HepG2 (cell line): ENCODE results near the gene HPCAL1. TPM values are rescaled to one million over a fixed set of nuclear protein-coding genes. Genes with fewer than 3 reads are reported as not detected.

Experiments
- CBFB ChIP-seq: sonication (generic); formaldehyde crosslinking; IDR thresholded peaks from 2 replicates; pipeline ENCODE4 v1.4.0; 2020; ENCODE audit warnings: missing genetic modification reagents
- GMEB1 ChIP-seq: sonication (generic); formaldehyde crosslinking; IDR thresholded peaks from 2 replicates; pipeline ENCODE4 v1.5.1; 2020; ENCODE audit warnings: missing genetic modification reagents, mild to moderate bottlenecking, borderline replicate concordance
- HNF1B ChIP-seq: sonication (generic); formaldehyde crosslinking; IDR thresholded peaks from 2 replicates; pipeline ENCODE4 v1.5.1; 2020; ENCODE audit warnings: mild to moderate bottlenecking, moderate library complexity, missing genetic modification reagents
- HOXA3 ChIP-seq: sonication (generic); formaldehyde crosslinking; IDR thresholded peaks from 2 replicates; pipeline ENCODE4 v1.5.0; 2020; ENCODE audit warnings: missing genetic modification reagents
- MTF1 ChIP-seq: sonication (generic); formaldehyde crosslinking; IDR thresholded peaks from 2 replicates; pipeline ENCODE4 v1.5.0; 2020; ENCODE audit warnings: missing genetic modification reagents
- NPAS2 ChIP-seq: sonication (generic); formaldehyde crosslinking; IDR thresholded peaks from 2 replicates; pipeline ENCODE4 v1.8.0; 2022; ENCODE audit warnings: mild to moderate bottlenecking, missing genetic modification reagents, borderline replicate concordance
- SALL2 ChIP-seq: sonication (generic); formaldehyde crosslinking; IDR thresholded peaks from 2 replicates; pipeline ENCODE4 v1.8.1; 2023; ENCODE audit warnings: mild to moderate bottlenecking, missing genetic modification reagents, inconsistent platforms
- SAP130 ChIP-seq: IDR thresholded peaks from 2 replicates; pipeline ENCODE4 v1.6.1; 2016; ENCODE audit warnings: low read depth
- TRIM24 ChIP-seq: sonication (generic); formaldehyde crosslinking; IDR thresholded peaks from 2 replicates; pipeline ENCODE4 v1.8.0; 2022; ENCODE audit warnings: mild to moderate bottlenecking, missing genetic modification reagents
- ZBTB34 ChIP-seq: sonication (generic); formaldehyde crosslinking; IDR thresholded peaks from 2 replicates; pipeline ENCODE4 v1.8.0; 2022; ENCODE audit warnings: mild to moderate bottlenecking, missing genetic modification reagents
- ZNF121 ChIP-seq: sonication (generic); formaldehyde crosslinking; IDR thresholded peaks from 2 replicates; pipeline ENCODE4 v1.5.0; 2020; ENCODE audit warnings: mild to moderate bottlenecking, missing genetic modification reagents
- polyA plus RNA-seq, 8 experiments: library from polyadenylated mRNA; depleted of rRNA in 3 of 8; stranded (reverse) in 7 of 8; unstranded in 1 of 8; fragments of >200 nt; fragmentation: Illumina TruSeq in 4 of 8; extraction: Trizol in 4 of 8; gene quantifications; 2 replicates each; pipeline versions ENCODE4 v1.2.1 to v1.2.3, GENCODE V29; 2011 to 2016; ENCODE audit warnings: low read depth in 4 of 8, missing spikeins in 1 of 8, mixed read lengths in 1 of 8; ENCODE audit not compliant: insufficient read depth in 1 of 8
- total RNA-seq, 5 experiments: library from RNA; depleted of rRNA; stranded (reverse); fragments of >200 nt; fragmentation: Illumina TruSeq; extraction: Trizol; gene quantifications; 2 replicates each; pipeline ENCODE4 v1.2.3, GENCODE V29; 2016; ENCODE audit warnings: low read depth in 1 of 5
- TF ChIP-seq, protein P1 (sequence below): sonication (generic); formaldehyde crosslinking; IDR thresholded peaks from 2 replicates; pipeline ENCODE4 v1.5.1; 2020; ENCODE audit warnings: mild to moderate bottlenecking, missing genetic modification reagents, borderline replicate concordance
- TF ChIP-seq, protein P2 (sequence below), 2 experiments: sonication (generic) in 1 of 2; formaldehyde crosslinking in 1 of 2; IDR thresholded peaks; 2 replicates each; pipeline versions ENCODE4 v1.5.1 to v1.6.1; 2011 to 2020; ENCODE audit warnings: borderline replicate concordance in 1 of 2, low read depth in 1 of 2, low read length in 1 of 2, mild to moderate bottlenecking in 1 of 2, missing genetic modification reagents in 1 of 2, moderate library complexity in 1 of 2

HPCAL1 gene
- total and polyA plus RNA-seq, 2 of the 13 experiments (the other 11 are each of a cell fraction or from before 2014, with no cell fraction given), result 29.5 to 29.9 TPM

DNA sequence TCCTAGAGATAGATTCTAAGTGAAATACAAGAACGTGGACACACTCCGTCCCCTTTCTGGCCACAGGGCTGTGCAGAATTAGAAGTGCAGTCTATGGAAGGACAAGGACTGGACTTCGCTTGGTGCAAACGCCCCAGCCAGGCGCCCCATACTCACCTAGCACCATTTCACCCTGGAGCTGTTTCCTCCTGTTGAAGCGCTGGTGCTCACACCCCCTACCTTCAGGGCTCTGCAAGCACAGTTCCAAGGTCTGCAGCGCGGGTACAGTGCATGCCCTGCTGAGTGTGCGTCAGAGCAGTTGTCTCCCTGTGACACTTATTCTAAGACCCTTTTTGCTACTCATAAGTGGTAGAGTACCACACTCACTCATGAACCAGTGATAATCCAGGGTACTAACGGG lies 3.0 kb downstream of the HPCAL1 start (continued):
- TF ChIP-seq, protein P1, sequence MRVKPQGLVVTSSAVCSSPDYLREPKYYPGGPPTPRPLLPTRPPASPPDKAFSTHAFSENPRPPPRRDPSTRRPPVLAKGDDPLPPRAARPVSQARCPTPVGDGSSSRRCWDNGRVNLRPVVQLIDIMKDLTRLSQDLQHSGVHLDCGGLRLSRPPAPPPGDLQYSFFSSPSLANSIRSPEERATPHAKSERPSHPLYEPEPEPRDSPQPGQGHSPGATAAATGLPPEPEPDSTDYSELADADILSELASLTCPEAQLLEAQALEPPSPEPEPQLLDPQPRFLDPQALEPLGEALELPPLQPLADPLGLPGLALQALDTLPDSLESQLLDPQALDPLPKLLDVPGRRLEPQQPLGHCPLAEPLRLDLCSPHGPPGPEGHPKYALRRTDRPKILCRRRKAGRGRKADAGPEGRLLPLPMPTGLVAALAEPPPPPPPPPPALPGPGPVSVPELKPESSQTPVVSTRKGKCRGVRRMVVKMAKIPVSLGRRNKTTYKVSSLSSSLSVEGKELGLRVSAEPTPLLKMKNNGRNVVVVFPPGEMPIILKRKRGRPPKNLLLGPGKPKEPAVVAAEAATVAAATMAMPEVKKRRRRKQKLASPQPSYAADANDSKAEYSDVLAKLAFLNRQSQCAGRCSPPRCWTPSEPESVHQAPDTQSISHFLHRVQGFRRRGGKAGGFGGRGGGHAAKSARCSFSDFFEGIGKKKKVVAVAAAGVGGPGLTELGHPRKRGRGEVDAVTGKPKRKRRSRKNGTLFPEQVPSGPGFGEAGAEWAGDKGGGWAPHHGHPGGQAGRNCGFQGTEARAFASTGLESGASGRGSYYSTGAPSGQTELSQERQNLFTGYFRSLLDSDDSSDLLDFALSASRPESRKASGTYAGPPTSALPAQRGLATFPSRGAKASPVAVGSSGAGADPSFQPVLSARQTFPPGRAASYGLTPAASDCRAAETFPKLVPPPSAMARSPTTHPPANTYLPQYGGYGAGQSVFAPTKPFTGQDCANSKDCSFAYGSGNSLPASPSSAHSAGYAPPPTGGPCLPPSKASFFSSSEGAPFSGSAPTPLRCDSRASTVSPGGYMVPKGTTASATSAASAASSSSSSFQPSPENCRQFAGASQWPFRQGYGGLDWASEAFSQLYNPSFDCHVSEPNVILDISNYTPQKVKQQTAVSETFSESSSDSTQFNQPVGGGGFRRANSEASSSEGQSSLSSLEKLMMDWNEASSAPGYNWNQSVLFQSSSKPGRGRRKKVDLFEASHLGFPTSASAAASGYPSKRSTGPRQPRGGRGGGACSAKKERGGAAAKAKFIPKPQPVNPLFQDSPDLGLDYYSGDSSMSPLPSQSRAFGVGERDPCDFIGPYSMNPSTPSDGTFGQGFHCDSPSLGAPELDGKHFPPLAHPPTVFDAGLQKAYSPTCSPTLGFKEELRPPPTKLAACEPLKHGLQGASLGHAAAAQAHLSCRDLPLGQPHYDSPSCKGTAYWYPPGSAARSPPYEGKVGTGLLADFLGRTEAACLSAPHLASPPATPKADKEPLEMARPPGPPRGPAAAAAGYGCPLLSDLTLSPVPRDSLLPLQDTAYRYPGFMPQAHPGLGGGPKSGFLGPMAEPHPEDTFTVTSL (CRISPR knock-in tag), result no peak
- no peak for TF ChIP-seq SALL2 (CRISPR knock-in tag)
- TF ChIP-seq MTF1 (CRISPR knock-in tag), result no peak
- no peak for TF ChIP-seq ZNF121 (CRISPR knock-in tag)
- no peak for TF ChIP-seq HNF1B
- TF ChIP-seq NPAS2 (CRISPR knock-in tag), result no peak
- no peak for TF ChIP-seq TRIM24 (CRISPR knock-in tag)
- no peak for TF ChIP-seq GMEB1 (CRISPR knock-in tag)
- TF ChIP-seq SAP130 (CRISPR knock-in tag), result peak; percentile 46
- no peak for TF ChIP-seq ZBTB34 (CRISPR knock-in tag)
- TF ChIP-seq, protein P2, sequence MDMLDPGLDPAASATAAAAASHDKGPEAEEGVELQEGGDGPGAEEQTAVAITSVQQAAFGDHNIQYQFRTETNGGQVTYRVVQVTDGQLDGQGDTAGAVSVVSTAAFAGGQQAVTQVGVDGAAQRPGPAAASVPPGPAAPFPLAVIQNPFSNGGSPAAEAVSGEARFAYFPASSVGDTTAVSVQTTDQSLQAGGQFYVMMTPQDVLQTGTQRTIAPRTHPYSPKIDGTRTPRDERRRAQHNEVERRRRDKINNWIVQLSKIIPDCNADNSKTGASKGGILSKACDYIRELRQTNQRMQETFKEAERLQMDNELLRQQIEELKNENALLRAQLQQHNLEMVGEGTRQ (IDR thresholded peaks at IDR 0.05; ENCODE audit: low read depth, low read length), result no peak
- TF ChIP-seq, protein P2 (CRISPR knock-in tag; IDR thresholded peaks at IDR 0.05; ENCODE audit: borderline replicate concordance), result no peak
- no peak for TF ChIP-seq CBFB (CRISPR knock-in tag)
- TF ChIP-seq HOXA3 (CRISPR knock-in tag), result peak; percentile 49; the same call in 1 of the 2 replicates
